ENCODE measurements around the gene SDCBP2. TPM values are rescaled to one million over a fixed set of nuclear protein-coding genes. Genes with fewer than 3 reads are reported as not detected.

SDCBP2 gene
- total and polyA plus RNA-seq, 2 of the 13 experiments (the other 11 are each of a cell fraction or from before 2014, with no cell fraction given) = 1.2 to 2.4 TPM

GRCh38 chr20:1317545-1318255 lies 11.2 kb downstream of the SDCBP2 start (continued):
- TF ChIP-seq, protein P1, sequence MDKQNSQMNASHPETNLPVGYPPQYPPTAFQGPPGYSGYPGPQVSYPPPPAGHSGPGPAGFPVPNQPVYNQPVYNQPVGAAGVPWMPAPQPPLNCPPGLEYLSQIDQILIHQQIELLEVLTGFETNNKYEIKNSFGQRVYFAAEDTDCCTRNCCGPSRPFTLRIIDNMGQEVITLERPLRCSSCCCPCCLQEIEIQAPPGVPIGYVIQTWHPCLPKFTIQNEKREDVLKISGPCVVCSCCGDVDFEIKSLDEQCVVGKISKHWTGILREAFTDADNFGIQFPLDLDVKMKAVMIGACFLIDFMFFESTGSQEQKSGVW (CRISPR knock-in tag; IDR thresholded peaks at IDR 0.05; ENCODE audit: borderline replicate concordance) = no peak
- no peak for TF ChIP-seq RFXANK (CRISPR knock-in tag; IDR thresholded peaks at IDR 0.05)
- no peak for TF ChIP-seq ZBTB14 (CRISPR knock-in tag; IDR thresholded peaks at IDR 0.05)
- TF ChIP-seq ZNF589 (CRISPR knock-in tag; conservative IDR thresholded peaks at IDR 0.05) = no peak
- TF ChIP-seq, protein P2, sequence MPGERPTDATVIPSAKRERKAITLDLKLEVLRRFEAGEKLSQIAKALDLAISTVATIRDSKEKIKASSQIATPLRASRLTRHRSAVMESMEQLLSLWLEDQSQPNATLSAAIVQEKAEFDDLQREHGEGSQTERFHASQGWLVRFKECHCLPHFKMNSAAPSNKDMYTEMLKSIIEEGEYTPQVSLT (CRISPR knock-in tag; IDR thresholded peaks at IDR 0.05; ENCODE audit: borderline replicate concordance, low read depth) = no peak
- TF ChIP-seq ZNF670 (CRISPR knock-in tag; IDR thresholded peaks at IDR 0.05; ENCODE audit: borderline replicate concordance) = no peak
- TF ChIP-seq ZNF3 (CRISPR knock-in tag; IDR thresholded peaks at IDR 0.05) = no peak
- TF ChIP-seq, protein P3, sequence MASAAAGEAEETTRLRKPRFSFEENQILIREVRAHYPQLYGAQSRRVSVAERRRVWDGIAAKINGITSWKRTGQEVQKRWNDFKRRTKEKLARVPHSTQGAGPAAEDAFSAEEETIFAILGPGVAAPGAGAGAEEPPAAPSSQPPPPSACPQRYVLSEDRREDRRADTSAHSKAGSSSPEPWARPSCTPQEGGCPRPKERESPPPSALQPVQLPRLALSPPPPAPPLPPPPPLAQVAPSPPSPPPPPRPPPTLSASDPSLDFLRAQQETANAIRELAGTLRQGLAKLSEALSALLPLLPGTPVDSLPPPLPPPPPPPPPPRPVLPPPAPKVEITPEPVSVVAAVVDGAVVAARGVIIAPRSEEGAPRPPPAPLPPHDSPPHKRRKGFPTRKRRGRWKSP (CRISPR knock-in tag; IDR thresholded peaks at IDR 0.05) = 0 out of 2 replicates have a peak, but pooled peaks have one; percentile 29
- TF ChIP-seq SSRP1 (CRISPR knock-in tag; IDR thresholded peaks at IDR 0.05) = no peak
- TF ChIP-seq JUND (CRISPR knock-in tag; IDR thresholded peaks at IDR 0.05) = no peak; the same call in 1 of the 2 replicates
- no peak for TF ChIP-seq SNRNP70 (IDR thresholded peaks at IDR 0.05; ENCODE audit: low read depth, low read length)
- no peak for TF ChIP-seq SAFB2 (CRISPR knock-in tag; IDR thresholded peaks at IDR 0.05; ENCODE audit: borderline replicate concordance, low read depth)
- no peak for TF ChIP-seq DMTF1 (CRISPR knock-in tag; IDR thresholded peaks at IDR 0.05)
- no peak for TF ChIP-seq FOXP4 (CRISPR knock-in tag; IDR thresholded peaks at IDR 0.05)
- TF ChIP-seq TGIF2 (CRISPR knock-in tag; IDR thresholded peaks at IDR 0.05) = no peak
- no peak for TF ChIP-seq MAFF (IDR thresholded peaks at IDR 0.05; ENCODE audit: low read depth, low read length)
- no peak for TF ChIP-seq WIZ (CRISPR knock-in tag; IDR thresholded peaks at IDR 0.05)
- TF ChIP-seq NFKB2 (CRISPR knock-in tag; IDR thresholded peaks at IDR 0.05; ENCODE audit: borderline replicate concordance) = no peak
- no peak for TF ChIP-seq KAT2B (IDR thresholded peaks at IDR 0.05; ENCODE audit: borderline replicate concordance, low read depth, low read length)
- TF ChIP-seq RBM39 (IDR thresholded peaks at IDR 0.05; ENCODE audit: low read depth, low read length, poor library complexity, severe bottlenecking) = no peak
- no peak for TF ChIP-seq SETDB1 (CRISPR knock-in tag; IDR thresholded peaks at IDR 0.05; ENCODE audit: borderline replicate concordance)
- TF ChIP-seq SRSF9 (IDR thresholded peaks at IDR 0.05; ENCODE audit: borderline replicate concordance, insufficient read depth, low read depth, low read length, poor library complexity, severe bottlenecking) = no peak
